Measurements from ENCODE around the gene GALNT10. TPM values are rescaled to one million over a fixed set of nuclear protein-coding genes. Genes with fewer than 3 reads are reported as not detected.

Gene GALNT10
- total and polyA plus RNA-seq, 3 donors from 2014 or later = 15.7 to 19.3 (median 17.2) TPM

DNA sequence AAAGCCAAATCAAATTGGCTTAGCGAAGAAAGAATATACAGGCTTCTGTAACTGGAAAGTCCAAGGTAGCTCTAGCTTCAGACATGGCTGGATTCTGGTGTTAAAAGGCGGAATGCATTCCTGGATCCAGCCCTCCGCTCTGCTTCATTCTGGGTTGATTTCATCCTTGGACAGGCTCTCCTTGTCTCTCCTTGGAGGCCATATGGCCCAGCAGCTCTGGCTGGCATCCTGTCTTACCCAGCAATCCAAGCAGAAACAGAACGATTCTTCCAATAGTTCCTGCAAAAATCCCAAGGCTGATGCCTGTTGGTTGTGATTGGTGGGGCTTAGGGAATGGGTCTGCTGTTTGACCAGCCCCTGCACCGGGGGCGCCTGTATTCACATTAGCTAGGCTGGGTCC, 218.3 kb downstream of the GALNT10 start:
- no peaks in the 10 kb centered on the region for H3K27me3 ChIP-seq
- WGBS, 2 donors = 80 to 86% methylated on average over 6 of the region's 6 CpGs
- H3K4me3 ChIP-seq = no peak overlapping the region
- no peak overlapping the region for H3K27ac ChIP-seq
- H3K9me3 ChIP-seq = no peaks in the 10 kb centered on the region
- TF ChIP-seq CTCF (IDR thresholded peaks at IDR 0.05) (no peak), POLR2A (IDR thresholded peaks at IDR 0.05) (no peak)
- DNase-seq = no peak
- no peaks in the 10 kb centered on the region for H3K36me3 ChIP-seq (ENCODE audit: low read depth, missing control alignments)
- intact Hi-C loops (cut with DNase I; ENCODE audit: low total_unique reads) = loop anchor here (10.0 kb wide), 2 partner anchors 214 to 334 kb away; partner anchors contain the start of gene GALNT10
- peaks cover 10% of the 10 kb centered on the region for H3K4me1 ChIP-seq

- TF ChIP-seq CTCF (IDR thresholded peaks at IDR 0.05) (no peak), POLR2A (IDR thresholded peaks at IDR 0.05) (no peak)
- intact Hi-C loops (cut with DNase I; ENCODE audit: low total_unique reads) = loop anchor here (10.0 kb wide), 2 partner anchors 215 to 335 kb away; partner anchors contain the start of gene GALNT10
Measured at GRCh38 chr5:154409230-154409840, 218.8 kb downstream of the GALNT10 start.

GRCh38 chr5:154410008-154410407, 219.5 kb downstream of the GALNT10 start:
- Histone ChIP-seq H3K9me3 (no peaks in the 10 kb centered on the region), H3K27ac (no peak overlapping the region), H3K36me3 (ENCODE audit: low read depth, missing control alignments) (no peaks in the 10 kb centered on the region), H3K4me1 (peaks cover 6% of the 10 kb centered on the region), H3K27me3 (no peaks in the 10 kb centered on the region), H3K4me3 (no peak overlapping the region)
- intact Hi-C loops (cut with DNase I; ENCODE audit: low total_unique reads) = no loop called here
- TF ChIP-seq CTCF (IDR thresholded peaks at IDR 0.05) = no peak
- TF ChIP-seq POLR2A (IDR thresholded peaks at IDR 0.05) = no peak
- no peak for DNase-seq

More at GRCh38 chr5:154409230-154409840, 218.8 kb downstream of the GALNT10 start:
- Histone ChIP-seq H3K9me3 (no peaks in the 10 kb centered on the region), H3K4me1 (peaks cover 10% of the 10 kb centered on the region), H3K27ac (no peak overlapping the region), H3K36me3 (ENCODE audit: low read depth, missing control alignments) (no peaks in the 10 kb centered on the region), H3K4me3 (no peak overlapping the region), H3K27me3 (no peaks in the 10 kb centered on the region)
- 91 to 96% methylated on average over 15 of the region's 15 CpGs for WGBS, 2 donors
- peak; percentile 6 for DNase-seq

GRCh38 chr5:154410786-154411185, 220.3 kb downstream of the GALNT10 start:
- no peak overlapping the region for H3K27ac ChIP-seq
- no peaks in the 10 kb centered on the region for H3K27me3 ChIP-seq
- DNase-seq = peak; percentile 6
- intact Hi-C loops (cut with DNase I; ENCODE audit: low total_unique reads) = no loop called here
- no peaks in the 10 kb centered on the region for H3K9me3 ChIP-seq
- H3K4me1 ChIP-seq = no peaks in the 10 kb centered on the region
- TF ChIP-seq CTCF (IDR thresholded peaks at IDR 0.05) (no peak), POLR2A (IDR thresholded peaks at IDR 0.05) (no peak)
- H3K36me3 ChIP-seq (ENCODE audit: low read depth, missing control alignments) = no peaks in the 10 kb centered on the region
- WGBS, 2 donors = 79 to 88% methylated on average over 6 of the region's 6 CpGs
- no peak overlapping the region for H3K4me3 ChIP-seq

- TF ChIP-seq POLR2A (IDR thresholded peaks at IDR 0.05) (no peak), CTCF (IDR thresholded peaks at IDR 0.05) (no peak)
- no peak for DNase-seq
- Histone ChIP-seq H3K4me3 (no peak overlapping the region), H3K36me3 (ENCODE audit: low read depth, missing control alignments) (no peaks in the 10 kb centered on the region), H3K27ac (no peak overlapping the region), H3K27me3 (no peaks in the 10 kb centered on the region), H3K9me3 (no peaks in the 10 kb centered on the region), H3K4me1 (no peaks in the 10 kb centered on the region)
- 92 to 94% methylated on average over 5 of the region's 5 CpGs for WGBS, 2 donors
- intact Hi-C loops (cut with DNase I; ENCODE audit: low total_unique reads) = no loop called here
Measured at GRCh38 chr5:154411338-154411737, 220.8 kb downstream of the GALNT10 start.
